ENCODE results near the gene TOMM40.

DNA sequence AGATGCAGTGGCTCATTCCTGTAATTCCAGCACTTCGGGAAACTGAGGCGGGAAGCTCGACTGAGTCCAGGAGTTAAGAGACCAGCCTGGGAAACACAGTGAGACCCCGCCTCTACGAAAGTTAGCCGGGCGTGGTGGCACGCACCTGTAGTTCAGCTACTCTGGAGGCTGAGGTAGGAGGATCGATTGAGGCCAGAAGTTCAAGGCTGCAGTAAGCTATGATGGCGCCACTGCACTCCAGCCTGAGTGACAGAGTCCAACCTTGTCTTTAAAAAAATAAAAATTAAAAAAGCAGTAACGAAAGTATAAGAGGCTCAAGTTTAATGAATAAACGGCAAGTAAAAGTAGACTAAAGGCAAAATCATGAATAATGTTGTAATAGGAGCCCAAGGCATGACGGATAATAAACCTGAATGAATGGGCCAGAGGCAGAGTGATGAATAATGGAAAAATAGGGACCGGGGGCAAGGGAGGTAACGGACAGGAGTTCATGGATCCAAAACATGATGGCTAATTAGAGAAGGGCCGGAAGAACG is 1.2 kb upstream of the TOMM40 start:
- TF ChIP-seq, protein P1, sequence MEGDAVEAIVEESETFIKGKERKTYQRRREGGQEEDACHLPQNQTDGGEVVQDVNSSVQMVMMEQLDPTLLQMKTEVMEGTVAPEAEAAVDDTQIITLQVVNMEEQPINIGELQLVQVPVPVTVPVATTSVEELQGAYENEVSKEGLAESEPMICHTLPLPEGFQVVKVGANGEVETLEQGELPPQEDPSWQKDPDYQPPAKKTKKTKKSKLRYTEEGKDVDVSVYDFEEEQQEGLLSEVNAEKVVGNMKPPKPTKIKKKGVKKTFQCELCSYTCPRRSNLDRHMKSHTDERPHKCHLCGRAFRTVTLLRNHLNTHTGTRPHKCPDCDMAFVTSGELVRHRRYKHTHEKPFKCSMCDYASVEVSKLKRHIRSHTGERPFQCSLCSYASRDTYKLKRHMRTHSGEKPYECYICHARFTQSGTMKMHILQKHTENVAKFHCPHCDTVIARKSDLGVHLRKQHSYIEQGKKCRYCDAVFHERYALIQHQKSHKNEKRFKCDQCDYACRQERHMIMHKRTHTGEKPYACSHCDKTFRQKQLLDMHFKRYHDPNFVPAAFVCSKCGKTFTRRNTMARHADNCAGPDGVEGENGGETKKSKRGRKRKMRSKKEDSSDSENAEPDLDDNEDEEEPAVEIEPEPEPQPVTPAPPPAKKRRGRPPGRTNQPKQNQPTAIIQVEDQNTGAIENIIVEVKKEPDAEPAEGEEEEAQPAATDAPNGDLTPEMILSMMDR (conservative IDR thresholded peaks at IDR 0.05 in 1 of 2, IDR thresholded peaks at IDR 0.05 in 1 of 2; ENCODE audit: extremely low read depth in 1 of 2, insufficient read depth in 1 of 2, low read depth in 1 of 2, low read length in 2 of 2): no peak
- no peak for TF ChIP-seq EZH2 (IDR thresholded peaks at IDR 0.05; ENCODE audit: borderline replicate concordance, low read length)

Data from mammary epithelial cell (primary cell).